ENCODE measurements around the gene FASN. TPM values are rescaled to one million over a fixed set of nuclear protein-coding genes. Genes with fewer than 3 reads are reported as not detected.

The FASN gene
- total RNA-seq, 1 experiment from 2014 or later = 433 TPM

DNA sequence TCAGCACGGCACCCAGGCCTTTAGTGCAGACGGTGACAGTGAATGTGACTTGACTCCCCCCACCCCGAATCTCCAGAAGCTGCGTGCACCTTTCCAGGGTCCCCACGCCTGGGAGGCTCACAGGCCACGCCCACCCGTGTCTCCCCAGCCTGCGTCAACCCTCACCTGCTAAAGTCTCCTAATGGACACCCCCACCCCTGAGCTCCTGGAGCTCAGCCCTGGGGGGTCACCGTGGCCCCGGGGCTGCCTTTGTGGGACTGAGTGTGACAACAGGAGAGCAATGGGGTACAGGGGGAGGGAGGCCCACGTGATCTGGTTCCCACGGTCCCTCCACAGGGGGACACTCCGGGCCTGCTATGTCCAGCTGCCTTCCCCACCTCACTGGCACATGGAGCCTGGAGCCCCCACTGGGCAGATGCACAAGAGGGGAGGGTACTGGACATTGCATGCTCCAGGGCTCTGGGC lies 7.4 kb upstream of the FASN start:
- Histone ChIP-seq H4K5ac (ENCODE audit: insufficient read length, low read depth, low read length) (no peak overlapping the region), H3K56ac (ENCODE audit: insufficient read length, low read depth, low read length) (no peak overlapping the region), H4K20me1 (ENCODE audit: control insufficient read depth, insufficient read depth, insufficient read length) (no peaks in the 10 kb centered on the region), H2BK12ac (ENCODE audit: insufficient read length, low read depth, low read length) (no peak overlapping the region), H3T11ph (ENCODE audit: low read length) (no peak overlapping the region), H3K79me2 (ENCODE audit: insufficient read depth, low read length) (no peaks in the 10 kb centered on the region), H3K79me1 (ENCODE audit: insufficient read depth, low read depth, low read length, poor library complexity, severe bottlenecking) (no peaks in the 10 kb centered on the region), H4K8ac (replicated peaks; ENCODE audit: insufficient read length, low read depth, low read length) (no peak overlapping the region), H2BK15ac (ENCODE audit: low read depth, low read length) (no peak overlapping the region), H3K14ac (ENCODE audit: insufficient read depth, low read length) (no peak overlapping the region), H3K27me3 (ENCODE audit: insufficient read depth, low read length) (no peaks in the 10 kb centered on the region), H3K18ac (ENCODE audit: insufficient read length, low read depth, low read length) (no peak overlapping the region), H2BK5ac (ENCODE audit: insufficient read length, low read length) (no peak overlapping the region), H2AK5ac (ENCODE audit: insufficient read length, low read length) (no peak overlapping the region), H2AFZ (ENCODE audit: low read length) (no peak overlapping the region), H2BK20ac (ENCODE audit: low read depth, low read length, poor library complexity, severe bottlenecking) (no peak overlapping the region), H3K4me1 (ENCODE audit: insufficient read depth, low read length) (no peaks in the 10 kb centered on the region; the same call in 1 of the 2 replicates), H3K27ac (ENCODE audit: insufficient read length, low read depth, low read length) (no peak overlapping the region), H4K91ac (ENCODE audit: insufficient read length, low read depth, low read length) (no peak overlapping the region), H3K23me2 (ENCODE audit: insufficient read length, low read depth, low read length, poor library complexity, severe bottlenecking) (no peaks in the 10 kb centered on the region), H3K4me2 (ENCODE audit: insufficient read depth, insufficient read length, low read length) (no peak overlapping the region), H3K4ac (ENCODE audit: low read depth, low read length) (no peak overlapping the region), H3K9me3 (ENCODE audit: control insufficient read depth, low read depth, low read length) (no peaks in the 10 kb centered on the region), H2BK120ac (ENCODE audit: low read depth, low read length, poor library complexity, severe bottlenecking) (no peak overlapping the region), H3K23ac (ENCODE audit: insufficient read length, low read depth, low read length) (no peak overlapping the region), H3K9ac (ENCODE audit: extremely low read depth, insufficient read length, low read length) (no peak overlapping the region)
- 0 out of 5 replicates have a peak overlapping the region, but pooled peaks of 1 of the 2 experiments have one; percentile 35 for H3K4me3 Mint-ChIP-seq
- WGBS (ENCODE audit: extremely low coverage, insufficient read length, low lambda C conversion rate) = no CpG with 5 or more reads among the region's 13 CpGs
- peaks cover 34% of the 10 kb centered on the region for H3K27me3 Mint-ChIP-seq (ENCODE audit: low read depth)
- peaks cover 0 to 9% of the 10 kb centered on the region in 2 experiments; a peak in 2 of 5 replicates for H3K9me3 Mint-ChIP-seq
- H3K27ac Mint-ChIP-seq = no peak overlapping the region
- H3K4me1 Mint-ChIP-seq = peaks cover 37 to 72% of the 10 kb centered on the region in 2 experiments
- H3K36me3 Mint-ChIP-seq (ENCODE audit: insufficient read depth in 1 of 3, low read depth in 3 of 3) = peaks cover 0 to 7% (median 0%) of the 10 kb centered on the region in 3 experiments; a peak in 3 of 7 replicates
- TF ChIP-seq, protein P1, sequence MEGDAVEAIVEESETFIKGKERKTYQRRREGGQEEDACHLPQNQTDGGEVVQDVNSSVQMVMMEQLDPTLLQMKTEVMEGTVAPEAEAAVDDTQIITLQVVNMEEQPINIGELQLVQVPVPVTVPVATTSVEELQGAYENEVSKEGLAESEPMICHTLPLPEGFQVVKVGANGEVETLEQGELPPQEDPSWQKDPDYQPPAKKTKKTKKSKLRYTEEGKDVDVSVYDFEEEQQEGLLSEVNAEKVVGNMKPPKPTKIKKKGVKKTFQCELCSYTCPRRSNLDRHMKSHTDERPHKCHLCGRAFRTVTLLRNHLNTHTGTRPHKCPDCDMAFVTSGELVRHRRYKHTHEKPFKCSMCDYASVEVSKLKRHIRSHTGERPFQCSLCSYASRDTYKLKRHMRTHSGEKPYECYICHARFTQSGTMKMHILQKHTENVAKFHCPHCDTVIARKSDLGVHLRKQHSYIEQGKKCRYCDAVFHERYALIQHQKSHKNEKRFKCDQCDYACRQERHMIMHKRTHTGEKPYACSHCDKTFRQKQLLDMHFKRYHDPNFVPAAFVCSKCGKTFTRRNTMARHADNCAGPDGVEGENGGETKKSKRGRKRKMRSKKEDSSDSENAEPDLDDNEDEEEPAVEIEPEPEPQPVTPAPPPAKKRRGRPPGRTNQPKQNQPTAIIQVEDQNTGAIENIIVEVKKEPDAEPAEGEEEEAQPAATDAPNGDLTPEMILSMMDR (conservative IDR thresholded peaks at IDR 0.05) = no peak
- no peak for DNase-seq

Data from H9 (cell line).